ENCODE data around the gene S100A6.

S100A6 gene

DNA sequence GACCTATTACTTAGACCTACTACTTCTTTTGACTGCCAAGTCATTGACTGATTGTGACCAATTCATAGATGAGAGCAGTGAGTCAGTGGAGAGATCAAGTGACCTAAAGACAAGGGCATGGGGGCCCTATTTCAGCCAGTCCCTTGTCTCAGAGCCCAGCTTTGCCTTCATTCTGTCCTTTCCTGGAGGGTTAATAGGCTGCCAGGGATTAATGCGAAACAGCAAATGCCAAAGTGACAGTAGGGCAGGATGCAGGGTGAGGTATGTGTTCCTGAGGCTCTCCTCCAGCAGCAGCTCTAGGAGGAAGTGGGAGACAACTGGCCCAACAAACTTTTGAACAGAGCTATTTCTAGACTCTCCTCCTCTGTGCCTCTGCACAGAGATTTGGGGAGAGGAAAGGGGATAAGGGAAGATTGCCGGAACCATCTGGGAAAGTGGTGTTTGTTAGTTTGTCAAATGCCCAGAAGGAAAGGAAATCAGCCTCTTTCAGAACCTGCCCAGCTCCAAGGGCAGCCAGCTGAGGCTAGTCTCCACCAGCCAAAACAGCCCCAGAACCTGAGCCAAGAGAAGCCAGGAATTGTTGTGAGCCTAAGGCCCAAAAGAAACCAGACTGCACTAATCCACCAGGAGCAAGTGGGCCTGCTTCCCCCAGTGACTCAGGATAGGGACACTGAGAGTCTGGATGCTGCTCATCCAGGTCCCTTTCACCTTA lies 18.2 kb upstream of the S100A6 start:
- TF ChIP-seq GATA1 (IDR thresholded peaks at IDR 0.05; ENCODE audit: low read depth, low read length) (no peak), POLR2A (IDR thresholded peaks at IDR 0.05; ENCODE audit: low read length) (no peak)
- DNase-seq = peak; percentile 48 to 54

DNA sequence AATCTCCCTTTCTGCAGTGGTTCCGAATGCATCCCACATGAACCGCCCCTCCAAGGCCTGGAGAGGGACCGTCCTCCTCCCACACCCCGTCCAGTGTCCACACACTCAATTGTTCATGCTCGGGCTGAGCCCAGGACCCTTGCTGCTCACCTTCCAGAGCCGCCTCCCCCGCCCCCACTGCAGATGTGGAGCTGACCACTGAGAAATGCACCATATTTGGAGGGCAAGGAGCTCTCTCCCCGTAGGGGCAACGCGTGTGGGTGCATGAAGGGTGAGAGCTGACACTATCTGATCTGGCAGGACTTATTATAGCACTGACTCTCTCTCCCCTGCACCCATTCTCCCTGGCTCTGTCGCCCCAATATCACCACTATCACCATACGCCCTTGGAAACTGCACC lies 17.3 kb upstream of the S100A6 start:
- peak; percentile 51 to 80 for DNase-seq
- TF ChIP-seq GATA1 (IDR thresholded peaks at IDR 0.05; ENCODE audit: low read depth, low read length) (no peak), POLR2A (IDR thresholded peaks at IDR 0.05; ENCODE audit: low read length) (peak; percentile 22)

DNA sequence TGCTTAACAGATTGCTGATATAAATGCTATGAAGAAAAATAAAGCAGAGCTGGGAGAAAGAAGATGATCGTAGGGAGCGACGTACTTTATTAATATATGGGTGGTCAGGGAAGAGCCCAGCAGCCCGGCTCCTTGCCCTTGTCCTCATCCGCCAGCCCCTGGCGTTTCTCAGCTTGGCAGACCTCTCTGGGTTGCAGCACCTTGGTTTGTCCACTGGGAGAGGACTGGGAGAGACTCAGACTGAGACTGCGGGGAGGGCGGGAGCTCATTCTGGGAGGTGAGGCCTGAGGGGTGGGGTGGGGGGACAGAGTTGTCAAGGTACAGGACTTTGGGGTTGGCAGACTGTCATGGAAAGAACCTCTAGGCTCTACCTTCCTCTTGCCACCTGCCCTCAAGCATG lies 16.5 kb upstream of the S100A6 start:
- no peak for TF ChIP-seq POLR2A (IDR thresholded peaks at IDR 0.05; ENCODE audit: low read length)
- no peak for TF ChIP-seq GATA1 (IDR thresholded peaks at IDR 0.05; ENCODE audit: low read depth, low read length)
- no peak for DNase-seq

DNA sequence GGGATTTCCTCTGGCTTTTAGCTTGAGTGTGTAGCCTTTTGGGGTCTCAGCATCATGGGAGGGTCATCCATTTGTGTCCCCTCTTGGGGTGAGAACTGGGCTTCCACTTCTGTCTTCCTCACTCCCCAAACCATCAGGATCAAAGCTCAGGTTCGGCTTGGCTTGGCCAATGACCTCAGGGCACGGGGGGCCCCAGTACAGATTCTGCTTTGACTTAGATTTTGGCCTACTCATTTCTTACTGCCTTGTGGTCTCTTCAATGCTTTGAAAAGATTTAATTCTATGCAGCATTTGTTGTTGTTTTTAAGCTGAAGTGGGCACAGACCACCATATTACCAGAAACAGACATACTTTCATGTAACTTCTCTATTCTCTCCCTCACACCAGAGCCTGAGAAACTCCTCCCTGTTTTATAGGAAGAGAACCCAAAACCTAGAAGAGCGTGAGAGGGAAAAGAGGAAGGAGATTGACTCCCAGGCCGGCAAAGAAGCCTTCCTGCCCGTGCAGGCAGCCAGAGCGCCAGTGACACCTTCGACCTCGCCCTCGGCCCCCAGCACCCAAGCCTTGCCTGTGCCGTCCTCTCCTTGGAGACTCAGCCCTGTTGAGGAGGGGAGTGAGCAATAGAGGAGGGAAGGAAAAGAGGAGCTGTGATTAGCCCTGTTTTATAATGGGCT lies 15.2 kb upstream of the S100A6 start:
- TF ChIP-seq POLR2A (IDR thresholded peaks at IDR 0.05; ENCODE audit: low read length) = no peak
- no peak for TF ChIP-seq GATA1 (IDR thresholded peaks at IDR 0.05; ENCODE audit: low read depth, low read length)
- DNase-seq = no peak

DNA sequence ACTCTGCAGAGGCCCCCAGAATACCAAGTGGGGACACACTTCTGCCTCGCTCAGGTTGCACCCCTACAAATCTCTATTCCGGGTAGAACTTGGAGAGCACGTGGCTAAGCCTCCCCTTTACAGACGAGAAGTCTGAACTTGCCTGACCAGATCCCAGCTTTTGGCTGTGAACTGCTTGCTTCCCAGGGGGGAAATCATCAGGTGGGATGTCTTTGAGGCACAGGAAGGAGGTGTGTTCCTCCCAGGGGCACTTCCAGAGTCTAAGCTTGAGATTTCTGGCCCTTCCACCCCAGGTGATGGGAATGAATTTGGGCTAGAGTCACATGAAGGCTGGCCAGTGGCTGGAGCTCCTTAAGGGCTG lies 14.6 kb upstream of the S100A6 start:
- TF ChIP-seq GATA1 (IDR thresholded peaks at IDR 0.05; ENCODE audit: low read depth, low read length) (no peak), POLR2A (IDR thresholded peaks at IDR 0.05; ENCODE audit: low read length) (no peak)
- no peak for DNase-seq

DNA sequence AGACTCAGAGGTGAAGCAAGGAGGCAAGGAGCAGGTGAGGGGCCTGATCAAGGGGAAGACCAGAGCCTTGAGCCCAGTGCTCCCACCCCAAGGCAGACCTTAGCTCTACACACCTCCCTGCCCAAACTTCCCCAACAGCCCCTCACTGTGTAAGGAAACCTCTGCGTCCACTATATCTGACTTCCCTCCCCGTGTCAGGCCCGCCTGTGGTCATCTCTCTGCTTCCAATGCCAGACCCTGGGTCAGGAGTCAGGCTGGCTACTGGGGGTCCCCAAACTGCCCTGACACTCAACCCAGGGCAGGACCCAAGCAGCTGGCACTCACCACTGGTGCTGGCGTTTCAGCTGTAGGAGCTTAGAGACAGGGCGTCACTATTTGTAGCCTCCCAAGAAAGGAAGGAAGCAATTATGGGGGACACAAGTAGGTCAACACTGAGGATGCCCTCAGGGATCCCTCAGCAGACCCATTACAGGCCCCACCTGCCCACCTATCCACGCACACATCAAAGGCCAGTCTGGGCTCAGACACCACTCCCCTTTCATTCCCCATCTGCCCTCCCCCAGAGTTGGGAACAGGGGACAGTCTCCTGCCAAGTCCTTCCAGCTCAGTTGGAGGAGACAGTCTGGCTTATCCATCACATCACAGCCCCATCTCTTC lies 14.1 kb upstream of the S100A6 start:
- TF ChIP-seq GATA1 (IDR thresholded peaks at IDR 0.05; ENCODE audit: low read depth, low read length) = no peak
- no peak for TF ChIP-seq POLR2A (IDR thresholded peaks at IDR 0.05; ENCODE audit: low read length)
- no peak for DNase-seq

DNA sequence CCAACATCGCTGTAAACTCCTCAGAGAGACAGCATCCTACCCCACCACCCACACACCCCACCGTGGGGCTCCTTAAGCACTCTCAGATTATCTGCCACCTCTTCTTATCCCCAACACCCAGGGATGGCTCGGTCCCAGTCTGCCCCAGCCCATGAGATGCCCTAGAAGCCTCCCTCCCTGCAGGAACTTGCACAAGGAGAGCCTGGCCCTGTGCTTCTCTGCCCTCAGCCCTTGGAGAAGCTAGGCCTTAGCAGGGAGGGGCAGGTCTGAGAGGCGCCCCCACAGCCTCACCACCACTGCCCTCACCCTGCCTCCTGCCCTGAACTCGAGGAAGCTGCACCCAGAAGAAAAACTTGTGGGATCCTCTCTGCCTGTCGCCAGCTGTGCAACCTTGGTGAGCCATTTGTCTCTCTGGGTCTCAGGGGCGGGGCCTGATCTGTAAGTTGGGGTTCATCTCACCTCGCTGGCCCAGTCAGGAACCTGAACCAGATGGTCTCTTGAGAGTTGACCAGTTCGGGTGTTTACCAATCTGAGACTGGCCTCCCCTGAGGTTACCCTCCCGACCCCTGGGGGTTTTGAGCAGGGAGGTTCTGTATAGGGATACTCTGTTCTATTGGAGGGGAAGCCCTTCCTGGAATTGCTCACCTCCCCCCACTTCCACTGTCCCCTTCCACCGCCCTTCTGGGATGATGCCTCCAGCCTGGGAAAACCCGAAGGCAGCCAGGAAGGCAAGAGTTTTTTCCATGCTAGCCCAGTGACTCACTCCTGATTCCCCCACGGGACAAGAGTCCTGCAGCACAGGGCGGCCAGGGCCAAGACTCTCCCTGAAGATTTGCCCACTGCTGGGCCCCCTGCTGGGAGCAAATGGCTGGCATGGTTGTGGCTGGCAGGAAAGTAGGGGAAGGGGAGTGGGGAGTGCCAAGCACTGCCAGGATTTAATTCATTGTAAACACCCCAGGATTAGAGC lies 13.2 kb upstream of the S100A6 start, which contains the start of gene S100A3:
TSS of gene S100A3 (minus strand) at position 537 of the 967 bp plus-strand sequence. CDS start 773 bp downstream, outside the sequence.
- DNase-seq = peak; percentile 56 to 70
- TF ChIP-seq GATA1 (IDR thresholded peaks at IDR 0.05; ENCODE audit: low read depth, low read length) (no peak), POLR2A (IDR thresholded peaks at IDR 0.05; ENCODE audit: low read length) (no peak)

DNA sequence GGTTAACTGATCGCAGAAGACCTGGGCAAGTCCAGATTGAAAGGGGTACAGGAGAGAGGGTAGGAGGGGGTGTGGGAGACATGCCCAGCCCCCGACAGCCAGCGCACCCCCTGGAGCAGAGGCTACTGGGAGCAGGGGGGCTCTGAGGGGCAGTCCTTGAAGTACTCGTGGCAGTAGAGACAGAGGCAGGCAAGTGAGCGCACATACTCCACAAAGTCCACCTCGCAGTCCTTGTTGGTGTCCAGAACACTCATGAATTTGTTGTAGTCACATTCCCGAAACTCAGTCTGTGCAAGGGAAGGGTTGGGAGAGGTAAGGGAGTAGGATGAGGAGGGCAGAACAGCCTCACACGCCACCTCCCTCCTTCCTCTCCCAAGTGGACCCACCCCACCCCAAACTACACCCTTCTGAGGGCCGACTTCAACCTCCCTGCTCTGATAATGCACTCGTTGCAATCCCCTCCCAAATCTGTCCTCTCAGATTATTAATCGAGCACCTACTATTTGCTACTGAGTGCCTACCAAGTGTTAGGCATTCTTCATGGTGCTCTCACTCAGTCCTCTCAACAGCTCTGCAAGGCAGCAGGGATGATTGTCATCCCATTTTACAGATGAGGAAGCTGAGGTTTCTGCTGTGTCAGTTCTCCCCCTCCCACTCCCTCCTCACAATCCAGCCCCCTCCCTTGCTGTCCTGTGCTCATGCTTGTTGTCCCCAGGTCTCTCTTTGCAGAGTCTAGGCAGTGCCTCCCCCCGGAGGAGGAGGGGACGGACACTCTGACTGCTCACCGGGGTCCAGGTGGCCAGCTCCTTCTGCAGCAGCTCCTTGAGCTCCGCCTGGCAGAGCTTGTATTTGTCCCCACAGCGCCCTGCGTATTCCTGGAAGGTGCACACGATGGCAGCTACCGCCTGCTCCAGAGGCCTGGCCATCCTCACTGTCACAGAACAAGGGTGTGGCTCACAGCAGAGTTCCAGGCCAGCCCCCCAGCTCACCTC lies 12.1 kb upstream of the S100A6 start:
- TF ChIP-seq POLR2A (IDR thresholded peaks at IDR 0.05; ENCODE audit: low read length) = peak; percentile 26
- no peak for TF ChIP-seq GATA1 (IDR thresholded peaks at IDR 0.05; ENCODE audit: low read depth, low read length)
- DNase-seq = peak; percentile 63 to 77

DNA sequence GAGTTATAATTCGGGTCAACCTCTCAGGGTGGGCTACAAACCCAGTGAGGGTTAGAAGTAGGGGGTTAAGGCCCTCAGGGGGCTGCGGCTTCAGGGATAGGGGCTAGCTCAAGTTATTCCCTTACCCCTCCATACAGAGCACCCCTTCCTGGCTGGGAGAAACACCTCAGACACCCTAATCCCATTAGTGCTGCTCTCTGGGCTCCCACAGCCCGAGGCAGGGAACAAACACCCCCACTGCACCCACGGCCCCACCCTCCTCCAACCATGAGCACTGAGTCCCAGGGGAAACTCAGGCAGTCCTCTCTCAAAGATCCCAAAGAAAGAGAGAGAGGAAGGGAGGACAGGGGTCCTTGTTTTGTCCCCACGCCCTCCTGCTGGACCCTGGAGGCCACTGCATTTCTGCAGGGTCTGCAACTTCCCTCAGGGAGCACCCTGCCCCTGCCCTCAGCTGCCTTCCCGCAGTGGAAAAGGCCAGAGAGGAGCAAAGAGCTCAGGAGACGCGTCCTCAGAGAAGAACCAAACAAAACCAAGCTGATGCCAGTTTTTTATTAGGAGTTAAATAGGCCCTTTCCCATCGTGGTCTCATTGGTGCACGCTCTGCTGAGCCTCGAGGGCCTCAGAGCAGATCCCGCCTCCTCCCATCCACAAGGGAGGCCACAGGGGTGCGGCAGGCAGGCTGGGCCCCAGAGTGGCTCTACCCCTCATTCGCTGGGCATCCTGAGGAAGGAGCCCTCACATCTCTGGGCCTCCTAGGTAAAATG lies 11.2 kb upstream of the S100A6 start:
- TF ChIP-seq POLR2A (IDR thresholded peaks at IDR 0.05; ENCODE audit: low read length) = no peak
- no peak for TF ChIP-seq GATA1 (IDR thresholded peaks at IDR 0.05; ENCODE audit: low read depth, low read length)
- DNase-seq = peak; percentile 47 to 68

DNA sequence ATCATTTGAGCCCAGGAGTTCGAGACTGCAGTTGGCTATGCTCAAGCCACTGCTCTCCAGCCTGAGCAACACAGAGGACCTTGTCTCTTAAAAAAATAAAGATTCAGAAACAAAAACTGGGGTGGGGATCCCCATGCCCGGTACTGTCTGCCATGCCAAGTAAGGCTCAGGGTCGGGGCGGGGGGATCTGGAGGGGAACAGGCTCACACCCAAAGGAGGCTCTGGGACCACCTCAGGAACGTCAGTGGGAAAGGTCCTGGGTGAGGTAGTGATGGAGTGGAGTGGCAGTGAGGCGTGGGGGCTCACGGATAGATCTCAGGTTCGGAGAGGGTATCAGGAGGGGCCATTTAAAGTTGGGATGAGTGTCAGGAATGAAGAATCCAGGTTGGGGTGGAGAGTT lies 10.6 kb upstream of the S100A6 start:
- TF ChIP-seq POLR2A (IDR thresholded peaks at IDR 0.05; ENCODE audit: low read length) (no peak), GATA1 (IDR thresholded peaks at IDR 0.05; ENCODE audit: low read depth, low read length) (no peak)
- DNase-seq = peak in 1 of 2 experiments; percentile 43

Data from erythroblast (primary cell).